Measurements from ENCODE around the gene ST8SIA6.

- no peak for TF ChIP-seq CTCF (conservative IDR thresholded peaks at IDR 0.05; ENCODE audit: low read depth, low read length)
- TF ChIP-seq EZH2 (IDR thresholded peaks at IDR 0.05; ENCODE audit: borderline replicate concordance, low read depth, low read length, poor library complexity, severe bottlenecking): no peak
Observed at GRCh38 chr10:17412323-17412722, 42.1 kb downstream of the ST8SIA6 start.

All from A673 (cell line).